Stimulated activated naive CD8-positive, alpha-beta T cell treated with anti-CD3 and anti-CD28 coated beads, Interleukin-15, Interleukin-2, amounts not matched to agents 100 U/mL and 50 U/mL, for 24 hours (primary cell): ENCODE data around the gene PI4KA.
A peak's percentile ranks its signal among the peaks of the same experiment; 100 is the strongest.
"Not testable (repeated sequence)": the region's sequence is repeated elsewhere in the genome, so short reads cannot be mapped to it uniquely, and the experiment has no call there.

Experiments used
- ATAC-seq: fragments of 150-1000 bp; cut with Tn5 transposase; one replicate; pipeline ENCODE4 v1.10.0; 2021
- DNase-seq: peaks from one replicate; pipeline ENCODE4 v3.0.0; 2021

The PI4KA gene

GRCh38 chr22:20724676-20725454, 133.7 kb downstream of the PI4KA start:
- DNase-seq (no peak), ATAC-seq (no peak)

- no peak for DNase-seq
- no peak for ATAC-seq
These were observed 137.0 kb downstream of the PI4KA start for GRCh38 chr22:20721409-20722218.

- DNase-seq = no peak
- no peak for ATAC-seq
These were observed 137.8 kb downstream of the PI4KA start for GRCh38 chr22:20720692-20721408.

GRCh38 chr22:20718727-20719126, 139.9 kb downstream of the PI4KA start:
- not testable (repeated sequence) for DNase-seq

DNA sequence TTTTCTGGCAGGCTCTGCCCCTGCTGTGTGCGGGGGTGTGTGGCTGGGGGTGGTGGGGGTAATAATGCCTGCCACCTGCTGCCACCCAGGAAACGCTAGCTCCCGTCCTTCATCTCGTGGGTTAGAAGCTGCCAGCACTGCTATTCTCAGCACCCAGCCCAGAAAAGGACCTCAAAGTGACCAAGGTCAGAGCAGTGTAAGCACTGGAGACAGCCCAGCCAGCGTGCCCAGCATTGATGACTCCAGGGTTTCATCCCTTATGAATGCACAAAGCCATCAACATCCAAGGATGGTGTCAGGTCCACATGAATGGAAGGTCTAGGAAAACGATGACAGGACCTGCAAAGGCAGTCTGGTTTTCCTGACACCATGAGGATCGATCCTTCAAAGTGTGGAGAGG, 140.6 kb downstream of the PI4KA start:
- ATAC-seq, DNase-seq: not testable (repeated sequence)

More at GRCh38 chr22:20718727-20719126, 139.9 kb downstream of the PI4KA start:
- ATAC-seq = not testable (repeated sequence)

- DNase-seq, ATAC-seq: not testable (repeated sequence)
These were observed 141.3 kb downstream of the PI4KA start for GRCh38 chr22:20717213-20717866.

DNA sequence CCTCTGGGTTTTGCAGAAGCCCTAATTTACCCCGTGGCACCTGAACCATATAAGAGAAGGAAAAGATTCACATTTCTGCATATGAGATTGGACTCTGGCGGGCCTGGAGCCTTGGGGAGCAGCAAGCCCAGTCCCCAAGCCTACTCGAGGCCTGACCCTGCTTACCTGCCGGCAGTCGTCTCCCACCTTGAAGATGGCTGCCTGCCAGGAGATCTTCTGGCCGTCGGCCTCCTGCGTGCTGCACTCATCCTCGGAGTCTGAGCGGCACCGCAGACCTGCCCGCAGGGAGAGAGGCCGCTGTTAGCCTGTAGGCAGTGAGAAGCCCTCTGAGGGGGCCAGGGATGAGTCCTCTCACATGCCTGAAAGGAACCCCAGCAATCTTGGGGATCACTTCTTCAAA, 145.5 kb downstream of the PI4KA start:
- DNase-seq, ATAC-seq: not testable (repeated sequence)

DNA sequence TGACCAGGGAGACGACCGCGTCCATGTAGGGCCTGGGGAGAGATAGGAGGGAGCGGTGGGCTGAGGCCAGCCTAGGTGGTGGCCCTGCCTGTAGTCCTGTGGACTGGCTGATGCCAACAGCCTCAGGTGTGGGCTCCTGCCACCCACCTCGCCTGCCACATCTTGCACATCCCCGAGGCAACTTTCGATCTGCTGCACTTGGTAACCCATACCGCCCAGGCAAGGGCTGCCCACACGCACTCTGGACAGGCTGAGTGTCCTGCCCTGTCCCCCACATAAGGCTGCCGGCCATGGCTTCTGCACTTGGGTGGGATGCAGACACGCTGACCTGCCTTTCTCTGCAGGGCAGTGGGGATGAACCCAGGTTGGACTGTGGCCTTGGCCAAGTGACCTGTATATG, 148.6 kb downstream of the PI4KA start:
- DNase-seq, ATAC-seq: not testable (repeated sequence)

DNA sequence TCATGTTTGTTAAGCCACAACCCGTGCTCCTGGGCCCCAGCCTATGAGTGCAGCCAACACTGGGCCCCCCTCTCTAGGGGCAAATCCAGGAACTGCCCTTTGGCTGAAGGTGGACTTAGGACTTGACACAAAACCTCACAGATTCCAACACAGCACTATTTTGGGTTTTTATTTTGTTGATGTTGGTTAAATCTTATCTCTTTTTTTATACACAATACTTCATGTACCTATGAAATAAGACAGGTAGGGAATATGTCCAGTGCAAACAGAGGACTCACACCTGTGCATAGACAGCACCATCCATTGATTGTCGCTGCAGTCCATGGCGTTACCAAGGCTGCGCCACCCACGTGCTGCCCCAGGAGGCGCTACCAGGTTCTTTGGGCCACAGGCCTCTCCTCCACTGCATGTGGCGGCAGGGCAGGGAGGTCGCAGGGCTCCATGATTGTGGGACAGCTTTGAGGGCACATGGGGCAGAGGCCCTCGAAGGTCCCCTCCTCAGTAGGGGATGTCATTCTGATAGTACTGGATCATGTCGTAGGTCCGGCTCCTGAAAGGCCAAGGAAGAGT, 151.0 kb downstream of the PI4KA start:
- DNase-seq, ATAC-seq: not testable (repeated sequence)

DNA sequence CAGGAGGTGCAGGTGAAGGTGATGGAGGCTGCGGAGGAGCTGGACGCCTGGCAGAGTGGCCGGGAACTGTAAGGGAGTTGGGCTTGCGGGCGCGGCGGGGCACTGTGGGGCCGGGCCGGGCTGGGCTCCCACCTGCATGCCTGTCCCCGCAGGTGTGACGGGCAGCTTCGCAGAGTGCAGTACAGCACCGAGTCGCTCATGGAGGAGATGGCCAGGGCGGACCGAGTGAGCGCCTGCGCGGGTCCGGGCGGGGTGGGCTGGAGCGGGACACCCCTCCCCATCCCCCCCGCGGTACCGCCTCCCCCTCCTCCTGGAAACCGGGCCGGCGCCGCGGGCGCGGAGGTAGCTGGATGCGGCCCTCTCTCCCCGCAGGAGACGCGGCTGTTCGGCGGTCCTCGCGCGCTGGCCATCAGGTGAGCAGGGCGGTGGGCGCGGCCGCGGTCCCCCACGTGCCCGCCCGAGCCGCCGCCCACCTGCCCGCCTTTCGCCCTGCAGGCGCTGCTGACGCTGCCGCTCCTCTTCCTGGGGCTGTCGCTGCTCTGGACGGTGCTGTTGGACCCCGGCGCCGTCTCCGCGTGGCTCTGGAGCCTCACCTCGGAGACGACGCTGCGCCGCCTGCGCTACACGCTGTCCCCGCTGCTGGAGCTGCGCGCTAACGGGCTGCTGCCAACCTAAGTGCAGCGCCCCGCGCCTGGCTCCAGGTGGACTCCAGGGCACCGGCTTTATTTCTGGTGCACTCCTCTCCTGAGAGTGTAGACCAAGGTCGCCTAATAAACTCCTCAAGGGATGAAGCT, 154.6 kb downstream of the PI4KA start:
- not testable (repeated sequence) for ATAC-seq
- peak; percentile 15 for DNase-seq

DNA sequence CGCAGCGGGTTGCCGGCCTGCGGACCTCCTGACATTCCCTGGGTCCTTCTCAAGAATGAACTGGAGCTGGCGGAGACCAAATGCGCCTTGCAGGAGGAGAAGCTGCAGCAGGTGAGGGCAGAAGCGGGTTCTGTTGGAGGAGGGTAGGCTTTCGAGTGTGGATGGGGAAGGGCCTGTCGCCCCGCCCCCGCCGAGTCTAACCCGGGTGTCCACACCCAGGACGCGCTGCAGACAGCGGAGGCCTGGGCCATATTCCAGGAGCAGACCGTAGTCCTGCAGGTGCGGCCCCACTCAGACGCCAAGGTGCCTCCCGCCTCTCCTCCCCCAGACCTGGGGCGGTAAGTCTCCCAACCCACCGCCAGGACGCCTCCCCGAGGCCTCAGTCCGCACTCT, 155.2 kb downstream of the PI4KA start:
- peak; percentile 25 for ATAC-seq
- DNase-seq = not testable (repeated sequence)

DNA sequence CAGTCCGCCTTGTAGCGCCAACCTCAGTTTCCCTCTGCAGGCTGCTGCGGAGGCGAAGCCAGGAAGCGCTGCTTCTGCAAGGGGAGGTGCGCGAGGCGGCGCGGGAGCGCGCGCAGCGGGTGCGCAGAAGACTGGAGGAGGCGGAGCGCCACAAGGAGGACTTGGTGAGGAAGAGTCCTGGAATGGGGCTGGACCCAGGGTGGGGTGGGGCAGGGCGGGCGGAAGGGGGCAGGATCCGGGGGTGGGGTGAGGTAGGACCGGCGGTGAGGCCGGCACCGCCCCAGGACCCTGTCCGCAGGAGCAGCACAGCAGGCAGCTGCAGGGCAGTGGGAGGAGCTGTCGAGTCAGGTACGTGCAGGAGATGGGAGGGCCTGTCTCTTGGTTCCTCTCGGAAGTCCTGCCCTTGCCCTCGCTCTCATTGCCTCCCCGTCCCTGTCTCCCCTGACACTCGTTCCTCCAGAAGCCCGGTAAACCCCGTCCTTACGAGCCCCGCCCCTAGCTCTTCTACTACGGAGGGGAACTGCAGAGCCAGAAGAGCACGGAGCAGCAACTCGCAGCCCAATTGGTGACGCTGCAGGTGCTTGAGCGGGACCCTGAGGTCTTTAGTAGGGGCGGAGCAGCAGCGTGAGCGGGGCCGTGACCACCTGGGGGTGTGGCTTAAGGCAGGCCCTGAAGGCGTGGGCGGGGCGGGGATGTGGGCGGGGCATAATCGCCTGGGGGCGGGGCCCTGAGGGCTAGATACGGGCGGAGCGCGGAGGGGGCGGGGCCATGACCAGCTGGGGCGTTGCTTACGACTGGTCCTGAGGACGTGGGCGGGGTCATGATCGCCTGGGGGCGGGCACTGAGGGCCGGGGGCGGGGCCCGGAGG, 155.8 kb downstream of the PI4KA start:
- peak; percentile 98 for DNase-seq
- peak; percentile 86 for ATAC-seq

DNA sequence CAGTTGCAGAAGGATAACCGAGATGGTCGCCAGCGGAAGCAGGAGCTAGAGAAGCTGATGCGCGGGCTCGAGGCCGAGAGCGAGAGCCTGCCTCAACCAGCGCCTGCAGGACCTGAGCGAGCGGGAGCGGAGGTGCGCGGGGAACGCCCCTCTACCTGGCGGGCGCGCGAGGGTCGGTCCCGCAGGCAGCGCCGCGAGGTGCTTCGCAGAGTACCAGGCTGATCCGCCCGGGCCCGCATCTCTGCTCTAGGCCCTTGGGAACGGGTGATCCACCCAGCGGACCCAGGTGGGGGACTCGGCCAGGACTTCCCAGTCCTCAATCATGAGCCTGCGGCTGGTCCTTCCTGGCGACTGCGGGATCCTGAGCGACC, 156.5 kb downstream of the PI4KA start:
- not testable (repeated sequence) for DNase-seq
- ATAC-seq = peak; percentile 8

DNA sequence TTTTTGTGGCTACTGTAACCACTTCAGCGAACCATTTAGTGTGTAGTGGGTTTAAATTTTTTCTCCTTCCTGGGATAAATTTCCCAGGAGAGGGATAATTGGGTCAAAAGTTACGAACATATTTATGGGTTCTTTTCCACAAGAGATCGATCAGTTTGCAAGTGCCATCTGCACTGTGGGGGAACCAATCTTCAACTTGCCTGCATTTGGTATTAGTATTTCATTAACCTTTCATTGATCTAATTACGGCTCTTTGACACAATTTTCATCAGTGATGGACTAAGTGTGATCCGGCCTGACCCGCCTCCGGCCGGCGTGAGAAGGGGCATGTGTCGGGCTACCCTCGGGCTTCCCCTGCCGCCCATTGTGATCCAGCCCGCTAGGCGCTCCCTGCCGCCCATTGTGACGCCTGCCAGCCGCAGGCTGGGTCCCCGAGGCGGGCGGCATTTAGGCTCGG, 156.9 kb downstream of the PI4KA start:
- ATAC-seq = peak; percentile 3
- not testable (repeated sequence) for DNase-seq

- ATAC-seq, DNase-seq: not testable (repeated sequence)
These were observed 158.3 kb downstream of the PI4KA start for GRCh38 chr22:20700347-20700746.

GRCh38 chr22:20699856-20700255, 158.8 kb downstream of the PI4KA start:
- not testable (repeated sequence) for ATAC-seq, DNase-seq

- not testable (repeated sequence) for ATAC-seq
- DNase-seq = peak; percentile 78
These were observed 161.0 kb downstream of the PI4KA start for GRCh38 chr22:20697481-20698113.

- DNase-seq, ATAC-seq: not testable (repeated sequence)
These were observed 162.6 kb downstream of the PI4KA start for GRCh38 chr22:20696056-20696455.

- not testable (repeated sequence) for ATAC-seq, DNase-seq
These were observed 163.4 kb downstream of the PI4KA start for GRCh38 chr22:20695205-20695604.
